MM.1S (cell line): Measurements from ENCODE around the gene WDR6.

Experiments used
- DNase-seq: peaks from one replicate; pipeline ENCODE4 v3.0.0-alpha.2; 2015
- H2AFZ ChIP-seq: fragments of 300-600 bp; sonication (generic); 2 replicates; pipeline ENCODE4 v1.6.0; 2016; ENCODE audit warnings: antibody characterized with exemption, low read length
- H3F3A ChIP-seq: fragments of 300-600 bp; sonication (generic); 2 replicates; pipeline ENCODE4 v1.6.1; 2016; ENCODE audit warnings: mild to moderate bottlenecking, antibody characterized with exemption, low read length, moderate library complexity, mixed read lengths; ENCODE audit not compliant: insufficient read depth
- H3K27ac ChIP-seq: fragments of 300-600 bp; sonication (generic); 2 replicates; pipeline ENCODE4 v1.5.1; 2016; ENCODE audit warnings: mild to moderate bottlenecking, low read length
- H3K27me3 ChIP-seq: fragments of 300-600 bp; sonication (generic); replicated peaks from 2 replicates; pipeline ENCODE4 v1.6.0; 2016; ENCODE audit warnings: low read length; ENCODE audit not compliant: insufficient read depth
- H3K36me3 ChIP-seq: fragments of 300-600 bp; sonication (generic); replicated peaks from 2 replicates; pipeline ENCODE4 v1.6.1; 2016; ENCODE audit warnings: mild to moderate bottlenecking, low read length, mixed read lengths; ENCODE audit not compliant: insufficient read depth
- H3K4me1 ChIP-seq: fragments of 300-600 bp; sonication (generic); 2 replicates; pipeline ENCODE4 v1.6.1; 2016; ENCODE audit warnings: low read length, mixed read lengths
- H3K4me2 ChIP-seq: fragments of 300-600 bp; sonication (generic); 2 replicates; pipeline ENCODE4 v1.6.0; 2016; ENCODE audit warnings: low read depth, low read length
- H3K4me3 ChIP-seq: fragments of 300-600 bp; sonication (generic); 2 replicates; pipeline ENCODE4 v1.5.1; 2016; ENCODE audit warnings: low read length, mixed read lengths
- H3K79me2 ChIP-seq: fragments of 300-600 bp; sonication (generic); 2 replicates; pipeline ENCODE4 v1.6.1; 2016; ENCODE audit warnings: mixed run types, low read length, mixed read lengths
- H3K9ac ChIP-seq: fragments of 300-600 bp; sonication (generic); 2 replicates; pipeline ENCODE4 v1.6.1; 2016; ENCODE audit warnings: low read length, mixed read lengths
- H3K9me2 ChIP-seq: fragments of 300-600 bp; sonication (generic); replicated peaks from 2 replicates; pipeline ENCODE4 v1.6.1; 2016; ENCODE audit warnings: mild to moderate bottlenecking, low read length, mixed read lengths; ENCODE audit not compliant: insufficient read depth
- H3K9me3 ChIP-seq: fragments of 300-600 bp; sonication (generic); replicated peaks from 2 replicates; pipeline ENCODE4 v1.6.1; 2016; ENCODE audit warnings: mild to moderate bottlenecking, low read length, mixed read lengths; ENCODE audit not compliant: insufficient read depth
- H4K20me1 ChIP-seq: fragments of 300-600 bp; sonication (generic); 2 replicates; pipeline ENCODE4 v1.6.1; 2016; ENCODE audit warnings: mild to moderate bottlenecking, low read length, moderate library complexity, mixed read lengths; ENCODE audit not compliant: insufficient read depth
- CTCF ChIP-seq: fragments of 300-600 bp; sonication (generic); IDR thresholded peaks from 2 replicates; pipeline ENCODE4 v1.5.1; 2016; ENCODE audit warnings: antibody characterized with exemption, low read length, mixed read lengths
- EZH2 ChIP-seq: fragments of 300-600 bp; sonication (generic); optimal IDR thresholded peaks from 2 replicates; pipeline ENCODE3; 2017; ENCODE audit warnings: low read depth, mild to moderate bottlenecking, antibody characterized with exemption, low read length, mixed read lengths
- EZH2phosphoT487 ChIP-seq: fragments of 300-600 bp; sonication (generic); IDR thresholded peaks from 2 replicates; pipeline ENCODE4 v1.6.1; 2018; ENCODE audit warnings: antibody characterized with exemption, low read length

WDR6 gene

GRCh38 chr3:48980295-48980694, 26.9 kb upstream of the WDR6 start:
- Histone ChIP-seq H3K4me2 (no peak overlapping the region), H4K20me1 (no peaks in the 10 kb centered on the region), H3K4me3 (no peak overlapping the region), H3K36me3 (peaks cover 4% of the 10 kb centered on the region), H3K9me2 (no peaks in the 10 kb centered on the region), H3K9me3 (no peaks in the 10 kb centered on the region), H3K79me2 (no peaks in the 10 kb centered on the region; the same call in 1 of the 2 replicates), H3K27ac (no peak overlapping the region), H3K9ac (no peak overlapping the region), H3F3A (no peaks in the 10 kb centered on the region), H2AFZ (no peak overlapping the region), H3K4me1 (no peaks in the 10 kb centered on the region), H3K27me3 (no peaks in the 10 kb centered on the region)
- TF ChIP-seq EZH2 (no peak), EZH2phosphoT487 (no peak), CTCF (no peak)
- DNase-seq = no peak

- no peak for DNase-seq
- Histone ChIP-seq H3K9ac (no peak overlapping the region), H3K4me1 (no peaks in the 10 kb centered on the region), H3K9me3 (no peaks in the 10 kb centered on the region), H3K9me2 (no peaks in the 10 kb centered on the region), H3K27me3 (no peaks in the 10 kb centered on the region), H3K4me2 (no peak overlapping the region), H3F3A (no peaks in the 10 kb centered on the region), H3K27ac (no peak overlapping the region), H3K4me3 (no peak overlapping the region), H3K79me2 (no peaks in the 10 kb centered on the region; the same call in 1 of the 2 replicates), H3K36me3 (peaks cover 4% of the 10 kb centered on the region), H4K20me1 (no peaks in the 10 kb centered on the region), H2AFZ (no peak overlapping the region)
- TF ChIP-seq EZH2phosphoT487 (no peak), EZH2 (no peak)
Observed at GRCh38 chr3:48982016-48982415, 25.2 kb upstream of the WDR6 start.

- Histone ChIP-seq H4K20me1 (no peaks in the 10 kb centered on the region), H3K36me3 (peaks cover 4% of the 10 kb centered on the region)
Observed at GRCh38 chr3:48982686-48983085, 24.5 kb upstream of the WDR6 start.

More at GRCh38 chr3:48982686-48983085, 24.5 kb upstream of the WDR6 start:
- no peaks in the 10 kb centered on the region for H3K9me2 ChIP-seq
- H2AFZ ChIP-seq = no peak overlapping the region
- no peaks in the 10 kb centered on the region for H3F3A ChIP-seq
- no peak for DNase-seq
- no peak overlapping the region for H3K27ac ChIP-seq
- H3K9me3 ChIP-seq = no peaks in the 10 kb centered on the region
- TF ChIP-seq EZH2 (no peak), CTCF (no peak), EZH2phosphoT487 (no peak)
- no peak overlapping the region for H3K9ac ChIP-seq
- no peaks in the 10 kb centered on the region for H3K27me3 ChIP-seq
- no peak overlapping the region for H3K4me3 ChIP-seq
- no peak overlapping the region for H3K4me2 ChIP-seq
- H3K79me2 ChIP-seq = no peaks in the 10 kb centered on the region; the same call in 1 of the 2 replicates
- H3K4me1 ChIP-seq = no peaks in the 10 kb centered on the region
